Middle frontal gyrus (tissue), 1 donor: ENCODE data around the gene MUC21.
"Not testable (repeated sequence)": the region's sequence is repeated elsewhere in the genome, so short reads cannot be mapped to it uniquely, and the experiment has no call there.

ENCODE experiments used
- DNase-seq: peaks from one replicate; pipeline ENCODE4 v3.0.0-alpha.2; 2015; ENCODE audit warnings: low spot score; ENCODE audit errors: extremely low spot score

The MUC21 gene

DNA sequence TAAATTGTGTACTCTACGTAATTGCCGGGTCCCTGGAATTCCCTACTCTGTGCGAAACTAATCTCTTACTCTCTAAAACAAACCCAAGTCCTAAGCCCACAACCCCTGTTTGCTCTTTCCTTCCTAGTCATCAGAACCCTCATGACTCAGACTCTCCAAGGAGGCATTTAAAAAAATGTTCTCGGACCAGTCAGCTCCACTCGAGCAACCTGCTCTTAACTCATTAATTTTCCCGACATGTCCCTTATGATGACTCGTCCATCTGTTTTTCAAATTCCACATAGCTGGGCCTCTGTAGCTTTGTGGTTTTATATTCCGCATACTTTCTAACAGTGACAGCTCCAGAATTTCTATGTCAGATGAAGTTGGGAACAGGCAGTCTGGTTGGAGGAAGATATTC lies 24.2 kb downstream of the MUC21 start:
- no peak for DNase-seq

DNA sequence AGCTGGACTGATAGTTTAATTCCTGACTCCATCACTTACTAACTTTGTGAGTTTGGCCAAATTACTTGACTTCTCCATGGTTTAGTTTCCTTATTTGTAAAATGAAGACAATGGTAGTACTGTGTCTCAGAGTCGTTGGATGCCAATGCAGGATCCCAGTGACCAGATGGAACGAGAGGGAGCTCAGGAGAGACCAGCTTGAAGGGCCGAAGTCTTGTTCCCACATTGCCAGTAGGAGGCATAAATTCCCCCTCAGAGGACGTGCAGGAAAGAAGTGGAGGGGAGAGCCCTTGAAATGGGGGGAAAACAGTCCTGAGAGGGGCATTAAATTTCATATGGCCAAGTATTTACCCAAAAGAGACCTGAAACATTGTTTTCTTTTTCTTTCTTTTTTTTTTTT lies 24.6 kb downstream of the MUC21 start:
- no peak for DNase-seq

DNA sequence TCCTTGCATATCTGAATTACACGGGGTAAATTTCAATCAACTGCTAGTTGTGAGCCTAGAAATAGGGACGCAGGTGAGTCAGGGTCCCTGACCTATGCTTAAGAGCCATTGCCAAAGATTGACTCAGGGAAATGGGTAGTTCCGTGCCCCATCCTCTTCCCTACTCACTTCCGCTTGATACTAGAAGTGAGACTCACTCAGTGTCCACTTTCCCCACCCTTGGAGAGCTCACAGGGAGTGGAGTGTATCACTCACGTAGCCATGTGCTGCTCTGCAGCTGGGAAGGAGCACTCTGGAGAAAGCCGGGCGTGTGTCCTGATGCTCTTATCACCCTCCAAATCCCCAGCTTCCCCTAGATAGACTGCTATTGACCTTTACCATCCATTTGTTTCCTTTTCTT lies 26.2 kb downstream of the MUC21 start:
- DNase-seq = no peak

GRCh38 chr6:31010393-31011060 lies 27.0 kb downstream of the MUC21 start, which contains the start of gene MUC22:
MUC22 (plus strand) TSS chr6:31010474; CDS start chr6:31010707, 233 bp downstream.
- DNase-seq = no peak

DNA sequence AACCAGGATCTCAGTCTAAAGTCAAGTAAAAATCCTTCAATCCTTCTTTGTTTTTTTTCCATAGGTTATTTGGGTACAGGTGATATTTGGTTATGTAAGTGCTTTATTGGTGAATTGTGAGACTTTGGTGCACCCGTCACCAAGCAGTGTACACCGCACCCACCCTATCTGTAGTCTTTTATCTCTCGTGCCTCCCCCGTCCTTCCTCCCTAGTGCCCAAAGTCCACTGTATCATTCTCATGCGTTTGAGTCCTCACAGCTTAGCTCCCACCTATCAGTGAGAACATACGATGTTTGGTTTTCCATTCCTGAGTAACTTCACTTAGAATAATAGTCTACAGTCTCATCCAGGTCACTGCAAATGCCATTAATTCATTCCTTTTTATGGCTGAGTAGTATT lies 27.6 kb downstream of the MUC21 start:
- DNase-seq = no peak

DNA sequence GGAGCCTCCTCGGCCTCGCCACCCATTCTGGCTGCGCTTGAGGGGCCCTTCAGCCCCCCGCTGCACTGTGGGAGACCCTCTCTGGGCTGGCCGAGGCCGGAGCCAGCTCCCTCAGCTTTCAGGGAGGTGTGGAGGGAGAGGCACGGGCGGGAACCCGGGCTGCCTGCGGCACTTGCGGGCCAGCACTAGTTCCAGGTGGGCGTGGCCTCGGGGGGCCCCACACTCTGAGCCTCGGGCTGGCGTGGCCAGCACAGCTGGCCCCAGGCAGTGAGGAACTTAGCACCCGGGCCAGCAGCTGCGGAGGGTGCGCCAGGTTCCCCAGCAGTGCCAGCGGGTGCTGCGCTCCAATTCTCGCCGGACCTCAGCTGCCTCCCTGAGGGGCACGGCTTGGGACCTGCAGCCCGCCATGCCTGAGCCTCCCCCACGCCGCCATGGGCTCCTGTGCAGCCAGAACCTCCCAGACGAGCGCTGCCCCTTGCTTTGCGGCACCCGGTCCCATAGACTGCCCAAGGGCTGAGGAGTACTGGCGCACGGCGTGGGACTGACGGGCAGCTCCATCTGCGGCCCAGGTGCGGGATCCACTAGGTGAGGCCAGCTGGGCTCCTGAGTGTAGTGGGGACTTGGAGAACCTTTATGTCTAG lies 33.3 kb downstream of the MUC21 start:
- no peak for DNase-seq

GRCh38 chr6:31017436-31017835 lies 33.9 kb downstream of the MUC21 start:
- DNase-seq = not testable (repeated sequence)

DNA sequence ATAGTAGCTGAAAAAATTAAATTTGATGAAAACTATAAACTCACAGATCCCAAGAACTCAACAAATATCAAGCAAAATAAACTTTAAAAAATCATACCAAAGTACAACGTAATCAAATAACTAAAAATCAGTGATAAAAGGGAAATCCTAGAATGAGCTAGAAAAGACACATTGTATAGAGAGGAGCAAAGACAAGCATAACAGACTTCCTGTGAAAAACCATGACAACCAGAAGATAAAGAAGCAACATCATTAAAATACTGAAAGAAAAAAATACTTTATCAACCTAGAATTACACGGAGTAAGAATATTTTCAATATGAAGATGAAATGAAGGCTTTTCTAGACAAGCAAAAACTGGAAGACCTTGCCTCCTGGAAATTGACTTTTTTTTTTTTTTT lies 36.5 kb downstream of the MUC21 start:
- no peak for DNase-seq

DNA sequence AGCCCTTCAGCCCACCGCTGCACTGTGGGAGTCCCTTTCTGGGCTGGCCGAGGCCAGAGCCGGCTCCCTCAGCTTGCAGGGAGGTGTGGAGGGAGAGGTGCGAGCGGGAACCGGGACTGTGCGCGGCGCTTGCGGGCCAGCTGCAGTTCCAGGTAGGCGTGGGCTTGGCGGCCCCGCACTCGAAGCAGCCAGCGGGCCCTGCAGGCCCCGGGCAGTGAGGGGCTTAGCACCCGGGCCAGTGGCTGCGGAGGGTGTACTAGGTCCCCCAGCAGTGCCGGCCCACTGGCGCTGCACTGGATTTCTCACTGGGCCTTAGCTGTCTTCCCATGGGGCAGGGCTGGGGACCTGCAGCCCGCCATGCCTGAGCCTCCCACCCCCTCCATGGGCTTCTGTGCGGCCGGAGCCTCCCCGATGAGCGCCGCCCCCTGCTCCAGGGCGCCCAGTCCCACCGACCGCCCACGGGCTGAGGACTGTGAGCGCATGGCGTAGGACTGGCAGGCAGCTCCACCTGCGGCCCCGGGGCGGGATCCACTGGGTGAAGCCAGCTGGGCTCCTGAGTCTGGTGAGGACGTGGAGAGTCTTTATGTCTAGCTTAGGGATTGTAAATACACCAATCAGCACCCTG lies 37.2 kb downstream of the MUC21 start:
- DNase-seq = not testable (repeated sequence)

DNA sequence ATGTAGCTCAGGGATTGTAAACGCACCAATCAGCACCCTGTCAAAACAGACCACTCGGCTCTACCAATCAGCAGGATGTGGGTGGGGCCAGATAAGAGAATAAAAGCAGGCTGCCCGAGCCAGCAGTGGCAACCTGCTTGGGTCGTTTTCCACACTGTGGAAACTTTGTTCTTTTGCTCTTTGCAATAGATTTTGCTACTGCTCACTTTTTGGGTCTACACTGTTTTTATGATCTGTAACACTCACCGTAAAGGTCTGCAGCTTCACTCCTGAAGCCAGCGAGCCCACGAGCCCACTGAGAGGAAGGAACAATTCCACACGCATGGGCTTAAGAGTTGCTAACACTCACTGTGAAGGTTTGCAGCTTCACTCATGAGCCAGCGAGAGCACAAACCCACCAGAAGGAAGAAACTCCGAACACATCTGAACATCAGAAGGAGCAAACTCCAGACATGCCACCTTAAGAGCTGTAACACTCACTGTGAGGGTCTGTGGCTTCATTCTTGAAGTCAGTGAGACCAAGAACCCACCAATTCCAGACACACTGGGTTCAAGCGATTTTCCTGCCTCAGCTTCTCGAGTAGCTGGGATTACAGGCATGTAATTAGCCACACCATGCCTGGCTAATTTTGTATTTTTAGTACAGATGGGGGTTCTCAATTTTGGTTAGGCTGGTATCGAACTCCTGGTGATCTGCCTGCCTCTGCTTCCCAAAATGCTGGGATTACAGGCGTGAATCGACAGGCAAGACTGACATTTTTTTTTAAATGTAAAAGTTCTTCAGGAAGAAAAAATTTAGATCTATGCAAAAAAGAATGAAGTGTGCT lies 38.4 kb downstream of the MUC21 start:
- DNase-seq = not testable (repeated sequence)

GRCh38 chr6:31025595-31025994 lies 42.1 kb downstream of the MUC21 start:
- no peak for DNase-seq

DNA sequence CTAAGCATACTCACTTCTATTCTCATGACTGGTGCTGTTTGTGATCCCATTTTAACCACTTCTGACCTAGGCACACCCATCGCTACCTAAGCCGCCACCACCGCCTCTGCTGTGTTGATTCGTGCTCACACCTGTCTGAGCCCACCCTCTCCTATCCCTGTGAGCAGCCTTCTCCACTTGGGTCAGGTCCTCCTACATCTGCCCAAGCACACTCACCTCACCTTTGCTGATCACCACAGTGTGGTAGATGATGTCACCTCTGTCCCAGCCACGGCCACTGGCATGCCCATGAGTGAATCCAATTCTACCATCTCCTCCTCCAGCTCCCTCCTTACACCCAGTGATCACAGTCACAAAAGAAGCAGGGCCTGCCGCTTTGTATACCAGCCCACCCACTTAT lies 47.6 kb downstream of the MUC21 start:
- DNase-seq = no peak

- DNase-seq = no peak
Observed at GRCh38 chr6:31033075-31033474, 49.6 kb downstream of the MUC21 start.

DNA sequence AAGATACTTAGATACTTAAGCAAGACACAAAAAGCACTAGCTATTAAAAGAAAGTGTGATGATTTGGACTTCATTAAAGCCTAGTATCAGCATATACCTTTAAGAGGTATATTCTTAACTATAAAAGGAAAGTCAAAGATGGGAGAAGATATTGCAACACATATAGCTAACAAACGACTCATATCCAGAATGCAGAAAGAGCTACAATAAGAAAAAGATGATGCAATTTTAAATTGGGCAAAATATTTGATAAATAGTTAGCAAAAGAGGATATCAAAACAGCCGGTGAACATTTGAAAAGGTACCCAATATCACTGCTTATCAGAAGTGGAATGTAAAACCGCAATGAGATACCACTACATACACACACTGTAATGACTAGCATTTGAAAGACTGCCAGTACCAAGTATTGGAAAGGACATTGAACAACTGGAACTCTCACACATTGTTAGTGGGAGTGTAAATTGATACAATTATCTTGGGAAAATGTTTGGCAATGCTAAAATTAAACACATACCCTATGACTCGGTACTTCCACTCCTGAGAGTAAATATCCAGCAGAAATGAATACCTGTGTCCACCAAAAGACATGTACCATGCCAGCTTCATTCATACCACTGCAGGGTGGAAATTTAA lies 52.5 kb downstream of the MUC21 start:
- DNase-seq = no peak

- no peak for DNase-seq
Observed at GRCh38 chr6:31037169-31037568, 53.7 kb downstream of the MUC21 start.

DNA sequence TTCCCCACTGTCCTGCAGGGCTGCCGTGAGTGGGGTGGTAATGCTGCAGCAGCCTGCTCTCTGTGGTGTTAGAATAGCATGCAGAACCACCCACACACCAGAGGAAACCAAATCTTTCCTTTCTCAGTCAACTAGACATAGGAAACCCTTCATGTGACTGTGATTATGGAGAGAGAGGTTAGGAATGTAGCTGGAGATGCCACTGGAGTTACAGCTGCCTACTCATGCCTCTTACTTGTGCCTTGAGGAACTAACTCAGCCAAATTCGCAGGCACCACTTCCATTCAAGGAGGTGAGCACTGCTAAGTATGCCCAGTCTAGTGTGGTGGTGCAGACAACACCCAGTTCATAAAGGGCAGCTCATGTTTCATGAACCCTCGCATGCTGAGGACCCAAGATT lies 54.2 kb downstream of the MUC21 start:
- peak; percentile 60 for DNase-seq

DNA sequence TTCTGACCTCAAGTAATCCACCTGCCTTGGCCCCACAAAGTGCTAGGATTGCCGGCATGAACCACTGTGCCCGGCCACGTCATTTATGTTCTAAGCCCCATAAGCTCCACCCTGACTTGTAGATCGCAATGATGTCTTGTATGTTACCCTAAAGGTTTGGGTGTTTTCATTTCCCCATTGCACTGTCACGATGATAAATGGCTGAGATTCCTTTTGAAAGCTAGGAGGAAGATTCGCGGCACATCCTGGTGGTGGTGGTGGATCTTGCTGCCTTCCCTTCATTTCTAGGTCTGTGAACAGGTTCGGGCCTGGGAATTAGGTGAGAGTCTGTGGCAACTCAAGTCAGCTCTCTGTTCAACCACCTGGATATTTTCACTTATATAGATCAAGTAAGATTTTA lies 55.0 kb downstream of the MUC21 start:
- DNase-seq = no peak
